Uterus (tissue), 4 donors: ENCODE results near the gene THOC6. TPM values are rescaled to one million over a fixed set of nuclear protein-coding genes. Genes with fewer than 3 reads are reported as not detected.

Experiments
- DNase-seq, 2 donors: peaks; one replicate each; pipeline ENCODE4 v3.0.0-alpha.2; 2019 to 2020
- H3K27ac ChIP-seq, 2 donors: fragments of 200-600 bp; sonication (generic); 1 replicate in 1 of 2; 2 replicates in 1 of 2; pipeline ENCODE4 v1.5.1; 2016 to 2018
- H3K27me3 ChIP-seq, 2 donors: fragments of 200-600 bp; sonication (generic); one replicate each; pipeline ENCODE4 v1.5.1; 2018 to 2019; ENCODE audit warnings: control low read depth in 1 of 2
- H3K36me3 ChIP-seq, 2 donors: fragments of 200-600 bp; sonication (generic); one replicate each; pipeline ENCODE4 v1.5.1; 2019; ENCODE audit warnings: control low read depth in 1 of 2
- H3K4me1 ChIP-seq, 2 donors: fragments of 200-600 bp; sonication (generic); one replicate each; pipeline ENCODE4 v1.5.1; 2018 to 2019; ENCODE audit warnings: control low read depth in 1 of 2
- H3K4me3 ChIP-seq, 2 donors: fragments of 200-600 bp; sonication (generic); 1 replicate in 1 of 2; 2 replicates in 1 of 2; pipeline ENCODE4 v1.5.1; 2018 to 2019; ENCODE audit warnings: mild to moderate bottlenecking in 1 of 2
- H3K9me3 ChIP-seq, 2 donors: fragments of 200-600 bp; sonication (generic); one replicate each; pipeline ENCODE4 v1.5.1; 2019; ENCODE audit warnings: control low read depth in 1 of 2
- CTCF ChIP-seq, 4 experiments: fragments of 200-600 bp in 2 of 4; fragments of 450-650 bp in 2 of 4; sonication (generic) in 2 of 4; IDR thresholded peaks; one replicate each; pipeline ENCODE4 v1.5.1; 2016 to 2019; ENCODE audit warnings: antibody characterized with exemption in 4 of 4, mild to moderate bottlenecking in 2 of 4, moderate library complexity in 1 of 4
- POLR2A ChIP-seq, 2 donors: fragments of 450-650 bp; IDR thresholded peaks; one replicate each; pipeline ENCODE4 v1.6.1; 2016; ENCODE audit warnings: antibody characterized with exemption in 2 of 2, mild to moderate bottlenecking in 1 of 2, moderate library complexity in 1 of 2
- intact Hi-C: fragments of 100-400 bp; cut with DNase I; formaldehyde crosslinking; loops from one replicate; pipeline ENCODE4 v1.15.1; 2023; ENCODE audit warnings: low total_unique reads
- total RNA-seq, 4 donors: library from RNA; depleted of rRNA in 3 of 4; stranded (reverse); fragments of >200 nt in 3 of 4; gene quantifications; one replicate each; pipeline versions ENCODE4 v1.1.0 to v1.2.4, GENCODE V29; 2014 to 2023
- donor health status: DM: yes; HTN: yes; CAD: no.

THOC6 gene
- total RNA-seq, 4 donors from 2014 or later, result 3.8 to 29.0 (median 22.3) TPM

DNA sequence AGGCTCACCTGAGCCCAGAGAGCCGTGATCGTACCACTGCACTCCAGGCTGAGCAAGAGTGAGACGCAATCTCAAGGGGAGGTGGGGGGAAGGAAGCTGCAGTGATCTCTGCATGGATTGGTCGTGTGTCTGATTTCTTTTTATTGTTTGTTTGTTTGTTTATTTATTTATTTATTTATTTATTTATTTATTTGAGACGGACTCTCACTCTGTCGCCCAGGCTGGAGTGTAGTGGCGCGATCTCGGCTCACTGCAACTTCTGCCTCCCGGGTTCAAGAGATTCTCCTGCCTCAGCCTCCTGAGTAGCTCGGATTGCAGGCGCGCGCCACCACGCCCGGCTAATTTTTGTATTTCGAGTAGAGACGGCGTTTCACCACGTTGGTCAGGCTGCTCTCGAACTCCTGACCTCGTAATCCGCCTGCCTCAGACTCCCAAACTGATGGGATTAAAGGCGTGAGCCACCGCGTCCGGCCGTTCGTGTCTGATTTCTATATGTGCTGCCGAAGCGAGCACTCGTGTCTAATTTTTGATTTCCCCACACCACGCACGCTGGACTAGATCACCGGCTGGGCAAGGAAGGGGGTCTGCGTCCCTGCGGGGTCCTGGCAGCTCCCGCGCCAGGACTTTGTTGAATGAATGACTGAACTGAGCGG, 4.1 kb upstream of the THOC6 start:
- peaks cover 9 to 12% of the 10 kb centered on the region in 2 donors for H3K27me3 ChIP-seq
- TF ChIP-seq POLR2A (IDR thresholded peaks at IDR 0.05), result no peak
- TF ChIP-seq CTCF (IDR thresholded peaks at IDR 0.05), result no peak
- DNase-seq, result no peak
- intact Hi-C loops, result no loop called here
- peak overlapping the region in 1 of 2 donors; percentile 95 for H3K27ac ChIP-seq
- peak overlapping the region; percentile 51 to 78 for H3K4me3 ChIP-seq
- H3K9me3 ChIP-seq, result no peaks in the 10 kb centered on the region
- peaks cover 0 to 18% of the 10 kb centered on the region in 2 donors for H3K4me1 ChIP-seq
- no peaks in the 10 kb centered on the region for H3K36me3 ChIP-seq

DNA sequence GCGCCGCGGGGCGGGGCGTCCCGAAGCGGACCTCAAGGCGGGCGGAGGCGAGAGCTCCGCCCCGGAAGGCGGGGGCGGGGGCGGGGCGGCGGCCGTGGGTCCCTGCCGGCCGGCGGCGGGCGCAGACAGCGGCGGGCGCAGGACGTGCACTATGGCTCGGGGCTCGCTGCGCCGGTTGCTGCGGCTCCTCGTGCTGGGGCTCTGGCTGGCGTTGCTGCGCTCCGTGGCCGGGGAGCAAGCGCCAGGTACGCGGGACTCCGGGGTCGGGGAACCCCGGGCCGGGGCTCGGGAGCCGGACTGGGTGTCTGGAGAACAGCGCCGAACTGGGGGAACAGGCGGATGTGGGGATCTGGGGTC, 3.6 kb upstream of the THOC6 start, which contains the start of gene TNFRSF12A:
TSS of gene TNFRSF12A (plus strand) at position 122 of the 357 bp plus-strand sequence. CDS start at position 152, 30 bp downstream.
- peak within 1 kb of the TSS; percentile 51 to 78 for H3K4me3 ChIP-seq
- intact Hi-C loops, result no loop called here
- H3K27ac ChIP-seq, result peak within 1 kb of the TSS; percentile 94 to 95
- H3K9me3 ChIP-seq, result no peaks in the 10 kb centered on the region
- peaks cover 9 to 12% of the 10 kb centered on the region in 2 donors for H3K27me3 ChIP-seq
- H3K36me3 ChIP-seq, result no peaks in the 10 kb centered on the region
- TF ChIP-seq POLR2A (IDR thresholded peaks at IDR 0.05), result peak; percentile 76 to 90
- peak in 2 of 4 experiments; percentile 19 to 28 for TF ChIP-seq CTCF (IDR thresholded peaks at IDR 0.05)
- DNase-seq, result peak; percentile 68 to 80
- peaks cover 0 to 18% of the 10 kb centered on the region in 2 donors for H3K4me1 ChIP-seq

DNA sequence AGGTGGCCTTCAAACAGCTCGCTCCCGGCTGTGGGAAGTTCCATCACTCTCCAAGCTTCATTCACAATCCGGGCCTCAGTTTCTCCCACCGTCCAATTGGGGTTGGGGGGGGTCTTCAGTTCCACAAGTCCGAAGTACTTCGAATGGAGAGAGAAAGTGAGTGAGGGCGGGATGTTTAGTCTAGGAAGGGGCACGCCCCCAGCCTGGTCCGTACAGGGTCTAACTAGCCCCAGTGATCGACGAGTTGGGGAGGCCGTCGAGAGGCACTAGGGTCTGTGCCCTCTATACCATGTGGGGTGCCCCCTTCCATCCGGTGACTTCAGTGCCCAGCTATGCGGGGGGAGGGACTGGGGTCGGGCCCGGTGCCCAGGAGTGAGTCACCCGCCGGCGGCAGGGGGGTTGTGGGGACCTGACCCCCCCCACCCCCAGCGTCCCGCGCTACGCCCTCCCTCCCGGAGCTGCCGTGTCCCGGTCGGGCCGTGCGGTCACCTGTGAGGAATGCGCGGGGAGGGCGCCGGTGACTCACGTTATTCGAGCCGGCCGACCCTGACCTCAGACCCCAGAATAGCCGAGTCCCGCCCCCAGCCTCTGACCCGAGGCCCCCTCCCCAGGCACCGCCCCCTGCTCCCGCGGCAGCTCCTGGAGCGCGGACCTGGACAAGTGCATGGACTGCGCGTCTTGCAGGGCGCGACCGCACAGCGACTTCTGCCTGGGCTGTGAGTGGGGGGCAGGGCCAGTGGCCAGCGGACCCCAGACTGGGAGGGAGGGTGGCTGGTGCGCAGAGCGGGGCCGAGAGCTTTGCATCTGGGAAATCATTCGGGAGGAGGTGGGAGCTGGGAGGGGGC, 3.0 kb upstream of the THOC6 start:
- Histone ChIP-seq H3K27me3 (peaks cover 9 to 12% of the 10 kb centered on the region in 2 donors), H3K27ac (peak overlapping the region; percentile 94 to 95), H3K36me3 (no peaks in the 10 kb centered on the region), H3K4me1 (peaks cover 0 to 18% of the 10 kb centered on the region in 2 donors), H3K9me3 (no peaks in the 10 kb centered on the region), H3K4me3 (peak overlapping the region; percentile 51 to 78)
- intact Hi-C loops, result no loop called here
- DNase-seq, result peak; percentile 88 to 89
- no peak for TF ChIP-seq POLR2A (IDR thresholded peaks at IDR 0.05)
- no peak for TF ChIP-seq CTCF (IDR thresholded peaks at IDR 0.05)

GRCh38 chr16:3021449-3022207, 2.2 kb upstream of the THOC6 start:
- peaks cover 9 to 12% of the 10 kb centered on the region in 2 donors for H3K27me3 ChIP-seq
- H3K4me1 ChIP-seq, result peaks cover 0 to 18% of the 10 kb centered on the region in 2 donors
- H3K9me3 ChIP-seq, result no peaks in the 10 kb centered on the region
- peak; percentile 80 to 81 for DNase-seq
- intact Hi-C loops, result no loop called here
- H3K4me3 ChIP-seq, result peak overlapping the region; percentile 51 to 78
- no peaks in the 10 kb centered on the region for H3K36me3 ChIP-seq
- H3K27ac ChIP-seq, result peak overlapping the region; percentile 94 to 95
- TF ChIP-seq POLR2A (IDR thresholded peaks at IDR 0.05) (no peak), CTCF (IDR thresholded peaks at IDR 0.05) (peak in 1 of 4 experiments; percentile 20)
